H1 (cell line): ENCODE data around the gene MEP1B. TPM values are rescaled to one million over a fixed set of nuclear protein-coding genes. Genes with fewer than 3 reads are reported as not detected.

Source experiments
- CTCF ChIA-PET: fragments of 300-600 bp; sonication (Branson Sonifier 250); formaldehyde crosslinking; loops from one replicate; lab custom pipeline; 2021; ENCODE audit not compliant: partially characterized antibody; lab: Charles Lee
- POLR2A ChIA-PET: fragments of 300-600 bp; sonication (Branson Sonifier 250); formaldehyde crosslinking; loops from one replicate; lab custom pipeline; 2021; ENCODE audit warnings: inconsistent platforms; ENCODE audit not compliant: partially characterized antibody; lab: Charles Lee
- DNase-seq, 2 experiments: peaks; one replicate each; pipeline versions ENCODE4 v3.0.0 to v3.0.0-alpha.2; 2010 to 2022; ENCODE audit warnings: low spot score in 2 of 2, low read depth in 1 of 2, mixed read lengths in 1 of 2
- FAIRE-seq: peaks from 2 replicates; lab custom pipeline; 2011; peaks lifted over from hg19 to GRCh38; lab: Jason Lieb, UNC
- H2AFZ ChIP-seq: 2 replicates; pipeline ENCODE4 v1.8.1; 2012; ENCODE audit warnings: low read length, inconsistent platforms
- H2AK5ac ChIP-seq: 2 replicates; pipeline ENCODE4 v1.6.1; 2013; ENCODE audit warnings: low read depth, low read length
- H2BK120ac ChIP-seq: replicated peaks from 2 replicates; pipeline ENCODE3; 2013; ENCODE audit warnings: low read depth, low read length, inconsistent platforms
- H2BK12ac ChIP-seq: 2 replicates; pipeline ENCODE4 v1.6.1; 2013; ENCODE audit warnings: low read depth, low read length
- H2BK15ac ChIP-seq: 2 replicates; pipeline ENCODE4 v1.6.1; 2013; ENCODE audit warnings: low read length
- H2BK20ac ChIP-seq: 2 replicates; pipeline ENCODE4 v1.6.1; 2013; ENCODE audit warnings: low read length
- H2BK5ac ChIP-seq: 2 replicates; pipeline ENCODE4 v1.6.1; 2013; ENCODE audit warnings: low read depth, low read length
- H3K14ac ChIP-seq: 2 replicates; pipeline ENCODE4 v1.6.1; 2013; ENCODE audit warnings: inconsistent platforms; ENCODE audit not compliant: insufficient read length
- H3K18ac ChIP-seq: 2 replicates; pipeline ENCODE4 v1.6.1; 2013; ENCODE audit warnings: low read length; ENCODE audit errors: extremely low read depth
- H3K23ac ChIP-seq: 2 replicates; pipeline ENCODE4 v1.6.1; 2013; ENCODE audit warnings: inconsistent platforms; ENCODE audit not compliant: insufficient read length
- H3K23me2 ChIP-seq: 2 replicates; pipeline ENCODE4 v1.6.1; 2013; ENCODE audit warnings: low read depth, low read length
- H3K27ac ChIP-seq: 2 replicates; pipeline ENCODE4 v1.6.1; 2011; ENCODE audit warnings: low read depth, low read length, inconsistent platforms
- H3K27me3 ChIP-seq, 4 experiments: replicated peaks in 1 of 4; 1 replicate in 1 of 4; 2 replicates in 3 of 4; pipeline versions ENCODE4 v1.6.1 to v1.8.1; 2011 to 2013; ENCODE audit warnings: low read length in 3 of 4, mild to moderate bottlenecking in 3 of 4, inconsistent platforms in 2 of 4, mixed read lengths in 2 of 4, moderate library complexity in 1 of 4; ENCODE audit not compliant: control insufficient read depth in 3 of 4, insufficient read depth in 3 of 4; ENCODE audit errors: extremely low read depth in 1 of 4
- H3K36me3 ChIP-seq, 4 experiments: 2 replicates each; pipeline versions ENCODE4 v1.6.1 to v1.8.1; 2011 to 2013; ENCODE audit warnings: mild to moderate bottlenecking in 4 of 4, low read length in 3 of 4, moderate library complexity in 2 of 4, control low read depth in 1 of 4, inconsistent platforms in 1 of 4; ENCODE audit not compliant: insufficient read depth in 4 of 4, control insufficient read depth in 2 of 4
- H3K4ac ChIP-seq: replicated peaks from 2 replicates; pipeline ENCODE3; 2013; ENCODE audit warnings: low read length, low read depth, mixed read lengths, inconsistent platforms; ENCODE audit not compliant: insufficient read length
- H3K4me1 ChIP-seq, 4 experiments: replicated peaks in 1 of 4; 1 replicate in 1 of 4; 2 replicates in 3 of 4; pipeline versions ENCODE4 v1.6.1 to v1.8.1; 2011 to 2013; ENCODE audit warnings: low read length in 3 of 4, inconsistent platforms in 2 of 4, mixed read lengths in 1 of 4; ENCODE audit not compliant: insufficient read depth in 4 of 4, control insufficient read depth in 3 of 4
- H3K4me2 ChIP-seq, 2 experiments: 2 replicates each; pipeline versions ENCODE4 v1.6.1 to v1.8.1; 2011 to 2013; ENCODE audit warnings: low read depth in 2 of 2, low read length in 2 of 2, control low read depth in 1 of 2, inconsistent platforms in 1 of 2, mild to moderate bottlenecking in 1 of 2; ENCODE audit not compliant: insufficient read depth in 1 of 2
- H3K4me3 ChIP-seq, 4 experiments: fragments of 200-600, 300-600 bp in 1 of 4; sonication (generic), shearing (Covaris generic), sonication (Bioruptor Twin) in 1 of 4; 2 replicates each; pipeline versions ENCODE4 v1.5.1 to v1.8.1; 2011 to 2016; ENCODE audit warnings: low read length in 4 of 4, low read depth in 3 of 4, control low read depth in 2 of 4, inconsistent platforms in 2 of 4, mild to moderate bottlenecking in 2 of 4, mixed read lengths in 1 of 4, moderate library complexity in 1 of 4; ENCODE audit not compliant: insufficient read depth in 2 of 4; ENCODE audit errors: extremely low read depth in 1 of 4
- H3K56ac ChIP-seq: replicated peaks from 2 replicates; pipeline ENCODE3; 2013; ENCODE audit warnings: low read depth, mild to moderate bottlenecking, mixed read lengths, low read length, inconsistent platforms; ENCODE audit not compliant: insufficient read length
- H3K79me1 ChIP-seq: 2 replicates; pipeline ENCODE4 v1.6.1; 2013; ENCODE audit warnings: low read depth, low read length, control low read depth
- H3K79me2 ChIP-seq, 2 experiments: 2 replicates each; pipeline versions ENCODE4 v1.6.1 to v1.8.1; 2012 to 2013; ENCODE audit warnings: low read length in 2 of 2, mild to moderate bottlenecking in 2 of 2, inconsistent platforms in 1 of 2; ENCODE audit not compliant: insufficient read depth in 2 of 2, control insufficient read depth in 1 of 2
- H3K9ac ChIP-seq, 4 experiments: replicated peaks in 1 of 4; 1 replicate in 1 of 4; 2 replicates in 3 of 4; pipeline versions ENCODE4 v1.6.1 to v1.8.1; 2011 to 2013; ENCODE audit warnings: low read depth in 3 of 4, low read length in 3 of 4, control low read depth in 2 of 4, mild to moderate bottlenecking in 2 of 4, moderate library complexity in 2 of 4, inconsistent platforms in 1 of 4; ENCODE audit errors: extremely low read depth in 1 of 4
- H3K9me3 ChIP-seq, 2 experiments: 2 replicates each; pipeline versions ENCODE4 v1.6.1 to v1.8.1; 2012 to 2013; ENCODE audit warnings: mild to moderate bottlenecking in 2 of 2, moderate library complexity in 2 of 2, control low read depth in 1 of 2, inconsistent platforms in 1 of 2, low read depth in 1 of 2, low read length in 1 of 2, mixed read lengths in 1 of 2; ENCODE audit not compliant: insufficient read depth in 2 of 2
- H4K20me1 ChIP-seq, 2 experiments: replicated peaks in 1 of 2; 2 replicates each; pipeline versions ENCODE3 to v1.8.1; 2011 to 2013; ENCODE audit warnings: inconsistent platforms in 2 of 2, low read length in 2 of 2, mild to moderate bottlenecking in 1 of 2; ENCODE audit not compliant: insufficient read depth in 2 of 2, control insufficient read depth in 1 of 2
- H4K5ac ChIP-seq: 2 replicates; pipeline ENCODE4 v1.6.1; 2013; ENCODE audit warnings: low read length, low read depth, mixed read lengths, inconsistent platforms; ENCODE audit not compliant: insufficient read length
- H4K8ac ChIP-seq: 2 replicates; pipeline ENCODE4 v1.8.0; 2013; ENCODE audit warnings: mild to moderate bottlenecking, moderate library complexity, low read length, inconsistent platforms; ENCODE audit not compliant: insufficient read depth; ENCODE audit errors: extremely low read depth
- H4K91ac ChIP-seq: replicated peaks from 2 replicates; pipeline ENCODE3; 2013; ENCODE audit warnings: low read length, mixed read lengths, inconsistent platforms; ENCODE audit not compliant: insufficient read length
- CBX8 ChIP-seq: fragments of 300-800, 300-1000 bp; sonication (generic); IDR thresholded peaks from 2 replicates; pipeline ENCODE4 v1.7.1; 2016; ENCODE audit warnings: low read depth, low read length, borderline replicate concordance
- CEBPB ChIP-seq: IDR thresholded peaks from 2 replicates; pipeline ENCODE4 v1.6.1; 2012; ENCODE audit warnings: low read depth, low read length
- CHD2 ChIP-seq: IDR thresholded peaks from 2 replicates; pipeline ENCODE4 v1.6.1; 2012; ENCODE audit warnings: low read length, improper control_type of control experiment
- GABPA ChIP-seq: IDR thresholded peaks from 2 replicates; pipeline ENCODE4 v1.6.1; 2011; ENCODE audit warnings: mild to moderate bottlenecking, low read length, moderate library complexity, borderline replicate concordance; ENCODE audit not compliant: insufficient read depth
- JUND ChIP-seq: IDR thresholded peaks from 2 replicates; pipeline ENCODE4 v1.6.1; 2011; ENCODE audit warnings: mild to moderate bottlenecking, improper control_type of control experiment, low read length
- KDM1A ChIP-seq: fragments of 200-600, 300-600 bp; sonication (generic); IDR thresholded peaks from 2 replicates; pipeline ENCODE4 v1.7.1; 2016; ENCODE audit warnings: mild to moderate bottlenecking, low read length, borderline replicate concordance
- POU5F1 ChIP-seq: IDR thresholded peaks from 2 replicates; pipeline ENCODE4 v1.6.1; 2011; ENCODE audit warnings: low read depth, mild to moderate bottlenecking, low read length, moderate library complexity
- RBBP5 ChIP-seq: IDR thresholded peaks from 2 replicates; pipeline ENCODE4 v1.7.1; 2012; ENCODE audit warnings: low read depth, mild to moderate bottlenecking, inconsistent platforms, low read length, moderate library complexity, borderline replicate concordance
- RXRA ChIP-seq: IDR thresholded peaks from 2 replicates; pipeline ENCODE4 v1.6.1; 2011; ENCODE audit warnings: low read depth, mild to moderate bottlenecking, low read length, moderate library complexity; ENCODE audit not compliant: insufficient read depth
- SIN3A ChIP-seq, 2 experiments: IDR thresholded peaks in 1 of 2; conservative IDR thresholded peaks in 1 of 2; 2 replicates each; pipeline ENCODE4 v1.6.1; 2011 to 2012; ENCODE audit warnings: low read length in 2 of 2, improper control_type of control experiment in 1 of 2, low read depth in 1 of 2, mild to moderate bottlenecking in 1 of 2
- SRF ChIP-seq: IDR thresholded peaks from 2 replicates; pipeline ENCODE4 v1.6.1; 2011; ENCODE audit warnings: mild to moderate bottlenecking, low read depth, low read length, moderate library complexity
- SUZ12 ChIP-seq: fragments of 200-600 bp; sonication (generic); IDR thresholded peaks from 2 replicates; pipeline ENCODE4 v1.6.1; 2012; ENCODE audit warnings: mild to moderate bottlenecking, inconsistent platforms, low read length, moderate library complexity, mixed read lengths
- WGBS, 2 experiments: shearing (Covaris generic) in 1 of 2; methylation state at CpG; one replicate each; pipeline versions ENCODE4 v1.1.6 to v1.1.7; 2013 to 2015; ENCODE audit warnings: low lambda C conversion rate in 2 of 2, mixed read lengths in 2 of 2, inconsistent platforms in 1 of 2, low coverage in 1 of 2, missing lambda C conversion rate in 1 of 2; ENCODE audit not compliant: insufficient replicate concordance in 2 of 2, insufficient coverage in 1 of 2, insufficient read length in 1 of 2; ENCODE audit errors: extremely low coverage in 1 of 2, missing lambda C conversion rate in 1 of 2; 5-methylcytosine and 5-hydroxymethylcytosine counted together
- polyA plus RNA-seq, 7 experiments: library from polyadenylated mRNA; depleted of rRNA in 3 of 7; stranded (reverse) in 5 of 7; unstranded in 2 of 7; fragments of >200 nt in 5 of 7; fragments of 200-250 nt in 2 of 7; gene quantifications; 1 replicate in 5 of 7; 2 replicates in 1 of 7; 4 replicates in 1 of 7; pipeline versions ENCODE4 v1.2.1 to v1.2.3, GENCODE V29; 2011 to 2013; ENCODE audit warnings: missing spikeins in 2 of 7, mixed read lengths in 2 of 7
- total RNA-seq: library from RNA; stranded (reverse); fragmentation: NEBNext Ultra II Directional; extraction: Animal tissue kit (Norgen Biotek cat#: 25700); gene quantifications from 2 replicates; pipeline ENCODE4 v1.2.1, GENCODE V29; 2021
- TF ChIP-seq, protein P1 (sequence below): IDR thresholded peaks from 2 replicates; pipeline ENCODE4 v1.6.1; 2012; ENCODE audit warnings: inconsistent platforms
- TF ChIP-seq, protein P2 (sequence below): IDR thresholded peaks from 2 replicates; pipeline ENCODE4 v1.6.1; 2012; ENCODE audit warnings: inconsistent platforms

MEP1B gene
- total and polyA plus RNA-seq, 2 of the 8 experiments (the other 6 are each of a cell fraction or from before 2014, with no cell fraction given): not detected

DNA sequence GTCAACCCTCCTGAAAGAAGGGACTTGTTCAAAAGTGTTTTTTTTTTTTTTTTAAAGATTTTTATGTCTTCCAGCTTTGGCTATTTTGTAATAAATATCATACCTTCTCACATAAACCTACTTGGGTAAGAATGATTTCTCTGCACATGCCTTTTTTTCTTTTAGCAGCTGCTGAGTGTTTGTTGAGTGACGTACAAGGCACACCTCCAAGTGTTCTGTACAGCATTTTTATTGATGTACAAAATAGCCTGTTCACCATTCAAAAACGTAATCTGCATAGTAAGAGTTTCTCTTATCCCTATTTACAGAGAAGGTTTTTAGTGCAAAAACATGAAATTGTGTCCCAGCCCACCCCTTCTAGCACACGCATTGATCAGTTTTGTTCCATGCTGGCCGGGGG, 77.6 kb downstream of the MEP1B start:
- H3K4ac ChIP-seq: no peak overlapping the region
- WGBS, 2 experiments: 93% methylated on average over 4 of the region's 4 CpGs; no CpG with 5 or more reads in 1 of the 2 experiments
- FAIRE-seq (no peak), DNase-seq (no peak)
- H2AK5ac ChIP-seq: no peak overlapping the region
- no peak overlapping the region for H3K27ac ChIP-seq
- H4K5ac ChIP-seq: no peak overlapping the region
- H3K4me2 ChIP-seq: no peak overlapping the region
- no peak overlapping the region for H4K91ac ChIP-seq
- peaks cover 0 to 3% (median under 1%) of the 10 kb centered on the region in 4 experiments; a peak in 3 of 7 replicates for H3K4me1 ChIP-seq
- no peaks in the 10 kb centered on the region for H3K36me3 ChIP-seq
- ChIA-PET CTCF (no interaction called here), POLR2A (no interaction called here)
- no peak overlapping the region for H2BK15ac ChIP-seq
- no peak overlapping the region for H3K4me3 ChIP-seq
- H3K9ac ChIP-seq: no peak overlapping the region
- H4K20me1 ChIP-seq: no peaks in the 10 kb centered on the region
- H3K18ac ChIP-seq: no peak overlapping the region
- no peaks in the 10 kb centered on the region for H3K27me3 ChIP-seq
- H2BK20ac ChIP-seq: no peak overlapping the region
- no peaks in the 10 kb centered on the region for H3K23me2 ChIP-seq
- H2BK120ac ChIP-seq: no peak overlapping the region
- no peak overlapping the region for H3K56ac ChIP-seq
- no peaks in the 10 kb centered on the region for H3K9me3 ChIP-seq
- H3K79me1 ChIP-seq: no peaks in the 10 kb centered on the region
- no peak overlapping the region for H2BK12ac ChIP-seq
- no peak overlapping the region for H4K8ac ChIP-seq
- no peak overlapping the region for H3K14ac ChIP-seq
- no peak overlapping the region for H2AFZ ChIP-seq
- no peak overlapping the region for H2BK5ac ChIP-seq
- no peak overlapping the region for H3K23ac ChIP-seq
- H3K79me2 ChIP-seq: no peaks in the 10 kb centered on the region
- no peak for TF ChIP-seq JUND
- no peak for TF ChIP-seq RXRA
- no peak for TF ChIP-seq RBBP5
- no peak for TF ChIP-seq GABPA
- TF ChIP-seq SRF: no peak
- no peak for TF ChIP-seq CHD2
- TF ChIP-seq CBX8: no peak
- no peak for TF ChIP-seq SUZ12
- TF ChIP-seq SIN3A (conservative IDR thresholded peaks at IDR 0.05 in 1 of 2, IDR thresholded peaks at IDR 0.05 in 1 of 2; ENCODE audit: low read depth in 1 of 2, low read length in 2 of 2): no peak
- TF ChIP-seq, protein P1, sequence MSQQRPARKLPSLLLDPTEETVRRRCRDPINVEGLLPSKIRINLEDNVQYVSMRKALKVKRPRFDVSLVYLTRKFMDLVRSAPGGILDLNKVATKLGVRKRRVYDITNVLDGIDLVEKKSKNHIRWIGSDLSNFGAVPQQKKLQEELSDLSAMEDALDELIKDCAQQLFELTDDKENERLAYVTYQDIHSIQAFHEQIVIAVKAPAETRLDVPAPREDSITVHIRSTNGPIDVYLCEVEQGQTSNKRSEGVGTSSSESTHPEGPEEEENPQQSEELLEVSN: no peak
- TF ChIP-seq POU5F1: no peak
- no peak for TF ChIP-seq KDM1A
- TF ChIP-seq CEBPB: no peak
- TF ChIP-seq, protein P2, sequence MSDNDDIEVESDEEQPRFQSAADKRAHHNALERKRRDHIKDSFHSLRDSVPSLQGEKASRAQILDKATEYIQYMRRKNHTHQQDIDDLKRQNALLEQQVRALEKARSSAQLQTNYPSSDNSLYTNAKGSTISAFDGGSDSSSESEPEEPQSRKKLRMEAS: no peak
